Measurements from ENCODE around the gene CBLC. TPM values are rescaled to one million over a fixed set of nuclear protein-coding genes. Genes with fewer than 3 reads are reported as not detected.

CBLC gene
- total RNA-seq, 1 donor from 2014 or later, result not detected

GRCh38 chr19:44800461-44800860, 22.8 kb downstream of the CBLC start:
- Mint-ChIP-seq H3K27ac (ENCODE audit: unreplicated experiment) (no peak overlapping the region), H3K4me3 (no peak overlapping the region), H3K36me3 (ENCODE audit: low read depth) (no peaks in the 10 kb centered on the region), H3K4me1 (peaks cover 8% of the 10 kb centered on the region), H3K27me3 (ENCODE audit: low read depth) (peaks cover 15% of the 10 kb centered on the region), H3K9me3 (no peaks in the 10 kb centered on the region)
- peak; percentile 93 for TF ChIP-seq CTCF (conservative IDR thresholded peaks at IDR 0.05)
- peak; percentile 96 for DNase-seq (ENCODE audit: low read depth, low spot score)

GRCh38 chr19:44803442-44804428, 26.0 kb downstream of the CBLC start:
- no peak for TF ChIP-seq CTCF (conservative IDR thresholded peaks at IDR 0.05)
- Mint-ChIP-seq H3K27me3 (ENCODE audit: low read depth) (peaks cover 24% of the 10 kb centered on the region), H3K9me3 (no peaks in the 10 kb centered on the region), H3K4me1 (peaks cover 16% of the 10 kb centered on the region), H3K27ac (ENCODE audit: unreplicated experiment) (no peak overlapping the region), H3K36me3 (ENCODE audit: low read depth) (no peaks in the 10 kb centered on the region), H3K4me3 (no peak overlapping the region)
- no peak for DNase-seq (ENCODE audit: low read depth, low spot score)

GRCh38 chr19:44806291-44806690, 28.6 kb downstream of the CBLC start:
- H3K4me1 Mint-ChIP-seq, result peaks cover 19% of the 10 kb centered on the region
- H3K9me3 Mint-ChIP-seq, result no peaks in the 10 kb centered on the region
- H3K36me3 Mint-ChIP-seq (ENCODE audit: low read depth), result no peaks in the 10 kb centered on the region
- DNase-seq (ENCODE audit: low read depth, low spot score), result no peak
- H3K27me3 Mint-ChIP-seq (ENCODE audit: low read depth), result peaks cover 24% of the 10 kb centered on the region
- no peak overlapping the region for H3K27ac Mint-ChIP-seq (ENCODE audit: unreplicated experiment)
- TF ChIP-seq CTCF (conservative IDR thresholded peaks at IDR 0.05), result no peak
- H3K4me3 Mint-ChIP-seq, result no peak overlapping the region

GRCh38 chr19:44807162-44807561, 29.5 kb downstream of the CBLC start:
- Mint-ChIP-seq H3K4me1 (peaks cover 24% of the 10 kb centered on the region), H3K27me3 (ENCODE audit: low read depth) (peaks cover 24% of the 10 kb centered on the region), H3K27ac (ENCODE audit: unreplicated experiment) (no peak overlapping the region), H3K36me3 (ENCODE audit: low read depth) (no peaks in the 10 kb centered on the region), H3K9me3 (no peaks in the 10 kb centered on the region), H3K4me3 (no peak overlapping the region)
- no peak for DNase-seq (ENCODE audit: low read depth, low spot score)
- no peak for TF ChIP-seq CTCF (conservative IDR thresholded peaks at IDR 0.05)

GRCh38 chr19:44807652-44808462, 30.2 kb downstream of the CBLC start:
- Mint-ChIP-seq H3K9me3 (no peaks in the 10 kb centered on the region), H3K4me3 (peak overlapping the region; percentile 59), H3K27me3 (ENCODE audit: low read depth) (peaks cover 24% of the 10 kb centered on the region), H3K36me3 (ENCODE audit: low read depth) (no peaks in the 10 kb centered on the region), H3K4me1 (peaks cover 24% of the 10 kb centered on the region), H3K27ac (ENCODE audit: unreplicated experiment) (no peak overlapping the region)
- DNase-seq (ENCODE audit: low read depth, low spot score), result peak; percentile 63
- peak; percentile 53 for TF ChIP-seq CTCF (conservative IDR thresholded peaks at IDR 0.05)

Measured in neural crest cell (in vitro differentiated cells).